GM19467 (cell line): Measurements from ENCODE around the gene GRAMD2B.

Experiments
- ATAC-seq: cut with Tn5 transposase; IDR thresholded peaks from one replicate; pipeline ENCODE4 v1.9.1; 2021; ENCODE audit warnings: mild to moderate bottlenecking, moderate library complexity; ENCODE audit not compliant: unreplicated experiment

The GRAMD2B gene

DNA sequence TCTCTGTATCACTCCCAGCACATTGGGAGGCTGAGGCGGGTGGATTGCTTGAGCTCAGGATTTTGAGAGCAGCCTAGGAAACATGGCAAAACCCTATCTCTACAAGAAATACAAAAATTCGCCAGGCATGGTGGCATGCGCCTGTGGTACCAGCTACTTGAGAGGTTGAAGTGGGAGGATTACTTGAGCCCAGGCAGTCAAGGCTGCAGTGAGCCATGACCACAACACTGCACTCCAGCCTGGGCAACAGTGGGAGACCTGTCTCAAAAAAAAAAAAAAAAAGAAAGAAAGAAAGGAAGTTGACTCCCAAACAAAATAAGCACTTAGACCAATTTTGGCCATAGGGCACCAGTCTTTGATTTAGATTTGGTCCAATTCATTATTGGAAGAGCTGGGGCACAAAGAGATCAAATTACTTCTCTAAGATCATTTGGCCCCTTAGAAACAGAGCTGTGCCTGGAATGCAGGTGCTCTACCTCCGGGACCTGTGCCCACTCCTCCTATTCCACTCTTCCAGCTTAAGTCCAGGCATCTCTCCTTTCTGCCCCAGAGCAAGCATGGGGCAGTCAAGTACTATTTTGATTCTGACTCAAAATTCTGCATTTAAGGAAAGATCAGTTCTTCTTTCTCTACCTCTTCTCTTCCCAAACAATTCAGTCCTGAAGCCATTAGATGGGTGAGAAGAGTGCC, 112.8 kb downstream of the GRAMD2B start:
- ATAC-seq: no peak

DNA sequence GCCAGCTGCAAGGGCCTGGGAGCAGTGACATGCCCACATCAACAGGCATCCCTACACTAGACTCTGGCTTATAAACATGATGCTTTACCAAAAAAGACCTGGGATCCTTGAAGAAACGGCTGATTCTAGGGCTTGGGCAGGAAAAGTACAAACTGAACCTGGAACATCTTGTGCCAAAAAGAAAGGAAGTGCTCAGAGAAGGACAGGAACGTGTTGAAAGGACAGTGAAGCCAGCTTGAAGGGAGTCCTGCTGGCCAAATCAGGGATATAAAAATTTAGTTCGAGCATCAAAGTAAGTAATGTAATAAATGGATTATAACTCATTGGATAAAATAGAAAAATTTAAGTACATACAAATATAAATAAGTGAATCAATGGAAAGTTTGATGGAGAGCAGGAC, 113.7 kb downstream of the GRAMD2B start:
- ATAC-seq: no peak

DNA sequence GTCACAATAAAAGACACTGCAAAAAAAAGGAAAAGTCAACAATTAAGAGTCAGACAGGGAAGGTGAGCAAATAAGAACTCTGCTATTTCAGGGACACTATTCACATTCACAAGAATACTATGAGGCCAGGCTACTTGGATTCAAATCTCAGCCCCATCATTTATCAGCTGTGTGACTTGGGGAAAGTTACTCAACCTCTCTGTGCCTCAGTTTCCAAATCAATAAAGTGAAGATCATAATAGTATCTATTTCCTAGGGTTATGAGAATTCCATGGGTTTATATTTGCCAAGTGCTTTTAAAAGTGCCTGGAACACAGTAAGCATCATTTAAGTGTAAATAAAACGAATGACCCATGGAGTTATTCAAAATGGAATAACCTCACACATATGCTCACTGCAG, 115.4 kb downstream of the GRAMD2B start:
- ATAC-seq: no peak

DNA sequence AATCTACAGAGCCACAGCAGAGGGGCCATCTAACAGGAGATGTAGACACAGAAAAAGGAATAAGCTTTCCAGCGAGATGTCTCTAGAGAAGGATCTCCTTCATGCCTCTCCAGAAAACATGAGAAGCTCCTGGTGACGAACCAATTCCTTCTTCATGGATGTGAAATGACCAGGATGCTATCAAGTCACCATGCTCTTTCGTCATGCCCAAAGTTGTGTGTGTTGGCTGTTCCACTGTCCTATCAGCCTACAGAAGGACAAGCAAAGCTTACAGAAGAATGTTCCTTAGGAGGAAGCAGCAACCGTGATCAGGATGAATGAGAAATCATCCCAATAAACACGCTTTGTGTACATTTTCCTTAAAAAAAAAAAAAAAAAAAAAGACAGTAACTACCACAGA, 117.4 kb downstream of the GRAMD2B start:
- no peak for ATAC-seq

DNA sequence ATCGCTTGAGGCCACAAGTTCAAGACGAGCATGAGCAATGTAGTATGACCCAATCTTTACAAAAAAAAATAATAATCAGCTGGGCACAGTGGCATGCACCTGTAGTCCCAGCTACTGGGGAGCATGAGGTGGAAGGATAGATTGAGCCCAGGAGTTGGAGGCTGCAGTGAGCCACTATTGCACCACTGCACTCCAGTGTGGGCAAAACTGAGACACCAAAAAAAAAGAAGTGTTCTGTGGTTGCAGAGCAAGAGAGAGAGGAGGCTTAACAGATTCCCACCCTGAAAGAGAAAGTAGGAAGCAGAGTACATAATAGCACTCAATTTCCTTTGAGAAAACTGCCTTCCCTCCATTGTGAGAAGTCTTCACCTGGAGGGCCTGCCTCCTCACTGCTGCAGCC, 119.2 kb downstream of the GRAMD2B start:
- no peak for ATAC-seq

DNA sequence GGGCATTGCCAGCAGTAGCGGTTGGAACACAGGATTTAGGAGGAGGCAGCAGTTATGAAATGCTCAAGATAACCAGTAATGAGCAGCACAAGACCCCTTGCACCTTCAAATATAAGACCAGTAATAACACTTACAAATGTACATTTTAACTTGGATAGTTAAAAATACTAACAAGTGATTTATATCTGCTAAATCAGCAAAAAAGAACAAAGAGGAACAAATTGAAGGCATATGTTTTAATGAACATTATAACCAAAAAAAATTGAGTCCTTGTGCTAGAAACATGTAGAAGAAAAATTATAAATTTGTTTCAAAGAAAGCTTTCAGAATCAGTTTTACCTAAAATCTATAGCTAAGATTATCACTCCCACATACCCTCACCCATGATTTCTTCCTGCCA, 119.8 kb downstream of the GRAMD2B start:
- ATAC-seq: no peak

DNA sequence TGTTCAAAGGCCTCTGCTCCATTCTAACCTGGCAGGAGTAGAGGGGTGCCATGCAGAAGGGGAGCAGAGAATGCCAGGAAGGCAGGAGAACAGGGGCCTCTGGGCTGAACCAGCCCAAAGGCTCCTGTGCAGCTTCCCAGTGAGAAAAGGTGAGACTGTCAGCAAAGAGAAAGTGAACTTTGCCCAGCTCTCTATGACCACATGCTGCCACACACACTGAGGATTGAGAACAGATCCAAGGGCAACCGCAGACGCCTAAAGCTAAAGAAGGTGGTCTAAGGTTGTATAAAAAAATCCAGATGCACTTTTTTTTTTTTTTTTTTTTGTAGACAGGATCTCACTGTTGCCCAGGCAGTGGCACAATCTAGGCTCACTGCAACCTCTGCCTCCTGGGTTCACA, 120.5 kb downstream of the GRAMD2B start:
- ATAC-seq: no peak
